Coronary artery (tissue), 2 donors: ENCODE measurements around the gene TMCC3.

Experiments used
- DNase-seq: peaks from one replicate; pipeline ENCODE4 v3.0.0-alpha.2; 2017; ENCODE audit warnings: low spot score
- H3K27ac ChIP-seq, 2 donors: fragments of 200-600 bp; sonication (generic); one replicate each; pipeline ENCODE4 v1.5.1; 2016 to 2019
- H3K4me3 ChIP-seq: fragments of 200-600 bp; sonication (generic); 2 replicates; pipeline ENCODE4 v1.5.1; 2016; ENCODE audit warnings: mild to moderate bottlenecking, moderate library complexity
- CTCF ChIP-seq: fragments of 200-600 bp; sonication (generic); IDR thresholded peaks from one replicate; pipeline ENCODE4 v1.5.1; 2019; ENCODE audit warnings: antibody characterized with exemption

TMCC3 gene

GRCh38 chr12:94678849-94679248, 28.5 kb upstream of the TMCC3 start:
- Histone ChIP-seq H3K4me3 (no peak overlapping the region), H3K27ac (no peak overlapping the region)
- no peak for DNase-seq
- no peak for TF ChIP-seq CTCF

GRCh38 chr12:94678379-94678778, 28.0 kb upstream of the TMCC3 start:
- no peak for TF ChIP-seq CTCF

GRCh38 chr12:94677778-94678177, 27.4 kb upstream of the TMCC3 start:
- no peak for DNase-seq
- no peak overlapping the region for H3K27ac ChIP-seq
- no peak for TF ChIP-seq CTCF
- H3K4me3 ChIP-seq: no peak overlapping the region

More at GRCh38 chr12:94678379-94678778, 28.0 kb upstream of the TMCC3 start:
- H3K27ac ChIP-seq: no peak overlapping the region
- no peak for DNase-seq
- no peak overlapping the region for H3K4me3 ChIP-seq

- no peak overlapping the region for H3K4me3 ChIP-seq
- DNase-seq: no peak
- no peak for TF ChIP-seq CTCF
- H3K27ac ChIP-seq: no peak overlapping the region
These were observed 26.6 kb upstream of the TMCC3 start for GRCh38 chr12:94676922-94677321.

GRCh38 chr12:94676031-94676641, 25.8 kb upstream of the TMCC3 start:
- H3K4me3 ChIP-seq: no peak overlapping the region
- peak overlapping the region in 1 of 2 donors; percentile 56 for H3K27ac ChIP-seq
- no peak for DNase-seq
- TF ChIP-seq CTCF: no peak

GRCh38 chr12:94674835-94675234, 24.5 kb upstream of the TMCC3 start:
- TF ChIP-seq CTCF: no peak
- DNase-seq: no peak
- Histone ChIP-seq H3K27ac (peak overlapping the region in 1 of 2 donors; percentile 1), H3K4me3 (no peak overlapping the region)

GRCh38 chr12:94674051-94674451, 23.7 kb upstream of the TMCC3 start:
- DNase-seq: no peak

More at GRCh38 chr12:94674051-94674451, 23.7 kb upstream of the TMCC3 start:
- Histone ChIP-seq H3K27ac (peak overlapping the region; percentile 5 to 7), H3K4me3 (no peak overlapping the region)
- TF ChIP-seq CTCF: no peak
